Globus pallidus (tissue), 1 donor: ENCODE data around the gene DST.

Source experiments
- DNase-seq: peaks from one replicate; pipeline ENCODE4 v3.0.0-alpha.2; 2015; ENCODE audit warnings: low spot score

The DST gene

GRCh38 chr6:56480654-56481337 is 161.9 kb downstream of the DST start:
- DNase-seq: no peak

GRCh38 chr6:56480246-56480645 is 162.4 kb downstream of the DST start:
- no peak for DNase-seq

- DNase-seq: no peak
Observed at GRCh38 chr6:56479381-56479780, 163.3 kb downstream of the DST start.

- DNase-seq: no peak
Observed at GRCh38 chr6:56478202-56478601, 164.5 kb downstream of the DST start.

- peak; percentile 34 for DNase-seq
Observed at GRCh38 chr6:56477241-56477640, 165.4 kb downstream of the DST start.

- peak; percentile 11 for DNase-seq
Observed at GRCh38 chr6:56475736-56476457, 166.8 kb downstream of the DST start.

- DNase-seq: no peak
Observed at GRCh38 chr6:56474532-56474931, 168.2 kb downstream of the DST start.

- DNase-seq: no peak
Observed at GRCh38 chr6:56463443-56463842, 179.2 kb downstream of the DST start.

GRCh38 chr6:56459030-56459805 is 183.5 kb downstream of the DST start:
- no peak for DNase-seq

GRCh38 chr6:56458324-56458884 is 184.3 kb downstream of the DST start:
- no peak for DNase-seq

GRCh38 chr6:56456785-56457184 is 185.9 kb downstream of the DST start:
- DNase-seq: no peak

GRCh38 chr6:56450882-56451739 is 191.6 kb downstream of the DST start:
- DNase-seq: peak; percentile 27

- no peak for DNase-seq
Observed at GRCh38 chr6:56450376-56450775, 192.3 kb downstream of the DST start.

GRCh38 chr6:56448046-56448445 is 194.6 kb downstream of the DST start:
- no peak for DNase-seq

- DNase-seq: no peak
Observed at GRCh38 chr6:56445818-56446217, 196.9 kb downstream of the DST start.

GRCh38 chr6:56444855-56445254 is 197.8 kb downstream of the DST start:
- DNase-seq: no peak

- no peak for DNase-seq
Observed at GRCh38 chr6:56440551-56440981, 202.1 kb downstream of the DST start.

GRCh38 chr6:56437171-56437900 is 205.4 kb downstream of the DST start:
- DNase-seq: no peak

GRCh38 chr6:56435754-56436153 is 206.9 kb downstream of the DST start:
- no peak for DNase-seq

- no peak for DNase-seq
Observed at GRCh38 chr6:56435326-56435725, 207.4 kb downstream of the DST start.

GRCh38 chr6:56434606-56435005 is 208.1 kb downstream of the DST start:
- no peak for DNase-seq
